Sigmoid colon (tissue), 7 donors: ENCODE measurements around the gene SYTL2. TPM values are rescaled to one million over a fixed set of nuclear protein-coding genes. Genes with fewer than 3 reads are reported as not detected.

Experiments used
- DNase-seq: peaks from one replicate; pipeline ENCODE4 v3.0.0-alpha.2; 2019
- H3K27ac ChIP-seq, 4 donors: fragments of 200-600 bp; sonication (generic); one replicate each; pipeline ENCODE4 v1.5.1; 2016 to 2019; ENCODE audit warnings: mild to moderate bottlenecking in 1 of 4
- H3K27me3 ChIP-seq, 3 donors: fragments of 200-600 bp; sonication (generic); one replicate each; pipeline ENCODE4 v1.5.1; 2019; ENCODE audit warnings: mild to moderate bottlenecking in 1 of 3
- H3K36me3 ChIP-seq, 4 donors: fragments of 200-600 bp; sonication (generic); one replicate each; pipeline ENCODE4 v1.5.1; 2016 to 2019
- H3K4me1 ChIP-seq, 4 donors: fragments of 200-600 bp; sonication (generic); one replicate each; pipeline ENCODE4 v1.5.1; 2017 to 2019
- H3K4me3 ChIP-seq, 4 donors: fragments of 200-600 bp; sonication (generic); one replicate each; pipeline ENCODE4 v1.5.1; 2017 to 2019; ENCODE audit warnings: mild to moderate bottlenecking in 2 of 4, moderate library complexity in 1 of 4
- H3K9me3 ChIP-seq, 4 donors: fragments of 200-600 bp in 3 of 4; sonication (generic) in 3 of 4; one replicate each; pipeline versions ENCODE4 v1.5.1 to v1.6.1; 2013 to 2019
- CTCF ChIP-seq, 4 experiments: fragments of 450-650 bp in 3 of 4; fragments of 200-600 bp in 1 of 4; IDR thresholded peaks; one replicate each; pipeline ENCODE4 v1.5.1; 2016 to 2019; ENCODE audit warnings: antibody characterized with exemption in 4 of 4, mild to moderate bottlenecking in 3 of 4, moderate library complexity in 2 of 4
- EP300 ChIP-seq, 4 donors: sonication (generic); formaldehyde crosslinking; IDR thresholded peaks; one replicate each; pipeline ENCODE4 v1.6.1; 2017; ENCODE audit warnings: antibody characterized with exemption in 4 of 4
- POLR2A ChIP-seq, 2 donors: fragments of 450-650 bp; IDR thresholded peaks; one replicate each; pipeline ENCODE4 v1.6.1; 2016; ENCODE audit warnings: antibody characterized with exemption in 2 of 2, mild to moderate bottlenecking in 2 of 2, moderate library complexity in 2 of 2
- POLR2AphosphoS5 ChIP-seq, 4 donors: sonication (generic); formaldehyde crosslinking; IDR thresholded peaks; one replicate each; pipeline ENCODE4 v1.6.1; 2017; ENCODE audit warnings: antibody characterized with exemption in 4 of 4
- WGBS, 2 donors: extraction: QIAGEN DNeasy Blood & Tissue Kit; methylation state at CpG; one replicate each; pipeline ENCODE4 v1.1.7; 2013; 5-methylcytosine and 5-hydroxymethylcytosine counted together
- intact Hi-C: fragments of 100-400 bp; cut with DNase I; formaldehyde crosslinking; loops from one replicate; pipeline ENCODE4 v1.15.1; 2023
- polyA plus RNA-seq, 3 donors: library from polyadenylated mRNA; stranded (reverse); fragments of 200-250 nt; gene quantifications; one replicate each; pipeline ENCODE4 v1.2.3, GENCODE V29; 2013
- total RNA-seq, 4 donors: library from RNA; depleted of rRNA; stranded (reverse); fragments of >200 nt; gene quantifications; one replicate each; pipeline ENCODE4 v1.1.0, GENCODE V29; 2016
- donor health status: healthy with polysubstance abuse.
- donor health status: Bipolar disorder and iron deficiency.
- donor health status: healthy.

The SYTL2 gene
- total and polyA plus RNA-seq, 7 donors: 9.0 to 104 (median 30.2) TPM

GRCh38 chr11:85698195-85698594, 112.7 kb downstream of the SYTL2 start:
- Histone ChIP-seq H3K27me3 (no peaks in the 10 kb centered on the region), H3K36me3 (no peaks in the 10 kb centered on the region), H3K4me3 (no peak overlapping the region), H3K27ac (no peak overlapping the region), H3K4me1 (no peaks in the 10 kb centered on the region), H3K9me3 (no peaks in the 10 kb centered on the region)
- WGBS, 2 donors: 87 to 97% methylated on average over 1 of the region's 1 CpG
- intact Hi-C loops: no loop called here
- no peak for DNase-seq
- TF ChIP-seq POLR2A (IDR thresholded peaks at IDR 0.05): no peak
- TF ChIP-seq POLR2AphosphoS5 (IDR thresholded peaks at IDR 0.05): no peak
- no peak for TF ChIP-seq EP300 (IDR thresholded peaks at IDR 0.05)
- no peak for TF ChIP-seq CTCF (IDR thresholded peaks at IDR 0.05)

- H3K9me3 ChIP-seq: no peaks in the 10 kb centered on the region
- intact Hi-C loops: no loop called here
- H3K4me3 ChIP-seq: no peak overlapping the region
- no peak for DNase-seq
- H3K27ac ChIP-seq: no peak overlapping the region
- TF ChIP-seq POLR2AphosphoS5 (IDR thresholded peaks at IDR 0.05): no peak
- no peak for TF ChIP-seq CTCF (IDR thresholded peaks at IDR 0.05)
- no peak for TF ChIP-seq POLR2A (IDR thresholded peaks at IDR 0.05)
- no peak for TF ChIP-seq EP300 (IDR thresholded peaks at IDR 0.05)
- no peaks in the 10 kb centered on the region for H3K27me3 ChIP-seq
- no peaks in the 10 kb centered on the region for H3K36me3 ChIP-seq
- 90 to 95% methylated on average over 2 of the region's 2 CpGs for WGBS, 2 donors
- H3K4me1 ChIP-seq: no peaks in the 10 kb centered on the region
These were observed 113.2 kb downstream of the SYTL2 start for GRCh38 chr11:85697747-85698146.

- no peak overlapping the region for H3K27ac ChIP-seq
- H3K36me3 ChIP-seq: no peaks in the 10 kb centered on the region
- no peaks in the 10 kb centered on the region for H3K27me3 ChIP-seq
- TF ChIP-seq CTCF (IDR thresholded peaks at IDR 0.05) (no peak), POLR2AphosphoS5 (IDR thresholded peaks at IDR 0.05) (no peak), EP300 (IDR thresholded peaks at IDR 0.05) (no peak), POLR2A (IDR thresholded peaks at IDR 0.05) (no peak)
- intact Hi-C loops: no loop called here
- H3K4me3 ChIP-seq: no peak overlapping the region
- DNase-seq: no peak
- H3K9me3 ChIP-seq: no peaks in the 10 kb centered on the region
- H3K4me1 ChIP-seq: no peaks in the 10 kb centered on the region
These were observed 115.4 kb downstream of the SYTL2 start for GRCh38 chr11:85695546-85695945.

- Histone ChIP-seq H3K36me3 (no peaks in the 10 kb centered on the region), H3K27ac (no peak overlapping the region), H3K9me3 (no peaks in the 10 kb centered on the region), H3K27me3 (no peaks in the 10 kb centered on the region), H3K4me1 (no peaks in the 10 kb centered on the region), H3K4me3 (no peak overlapping the region)
- 98% methylated on average over 1 of the region's 1 CpG for WGBS, 2 donors
- intact Hi-C loops: no loop called here
- no peak for DNase-seq
- TF ChIP-seq EP300 (IDR thresholded peaks at IDR 0.05): no peak
- TF ChIP-seq POLR2AphosphoS5 (IDR thresholded peaks at IDR 0.05): no peak
- TF ChIP-seq CTCF (IDR thresholded peaks at IDR 0.05): no peak
- no peak for TF ChIP-seq POLR2A (IDR thresholded peaks at IDR 0.05)
These were observed 116.5 kb downstream of the SYTL2 start for GRCh38 chr11:85694385-85694980.
